ENCODE data around the gene DDX17. TPM values are rescaled to one million over a fixed set of nuclear protein-coding genes. Genes with fewer than 3 reads are reported as not detected.

Gene DDX17
- total RNA-seq (2014; rRNA removed; shearing (Covaris generic)) (452 and 603 TPM in 2 replicates), polyA plus RNA-seq (2016; fragmentation: Nextera tagmentation; extraction: Ambion mirVana) (88.0 and 91.0 TPM in 2 replicates)
- long read RNA-seq, full-length matches to known transcripts = 2 of 101 reads
- long read RNA-seq, partial matches to known transcripts = 82 of 101 reads
- long read RNA-seq, other reads (novel, unspliced or antisense) = 17 of 101 reads

GRCh38 chr22:38506118-38506962 is at the start of gene DDX17:
TSS of gene DDX17 (minus strand) at chr22:38506311.
- H2AFZ ChIP-seq = peak within 1 kb of the TSS; percentile 36; the same call in 1 of the 2 replicates
- DNase-seq (ENCODE audit: low spot score) (peak; percentile 98), ATAC-seq (peak; percentile 74)
- peaks cover 47% of the 10 kb centered on the region for H3K79me2 ChIP-seq (replicated peaks; ENCODE audit: insufficient read depth)
- peak within 1 kb of the TSS; percentile 82 for H3K4me2 ChIP-seq
- H3K9me3 Mint-ChIP-seq = no peaks in the 10 kb centered on the region; the same call in 2 of the 3 replicates
- no peaks in the 10 kb centered on the region for H3K9me2 ChIP-seq (ENCODE audit: insufficient read depth)
- H4K20me1 ChIP-seq (replicated peaks; ENCODE audit: insufficient read depth) = peaks cover 30% of the 10 kb centered on the region
- H3K4me1 ChIP-seq (ENCODE audit: insufficient read depth) = peaks cover 22% of the 10 kb centered on the region
- H3K4me3 Mint-ChIP-seq = peak within 1 kb of the TSS; percentile 98
- H3K27me3 ChIP-seq (ENCODE audit: insufficient read depth) = no peaks in the 10 kb centered on the region
- peaks cover 14% of the 10 kb centered on the region for H3K36me3 ChIP-seq (ENCODE audit: insufficient read depth)
- peaks cover 15% of the 10 kb centered on the region; the same call in 1 of the 2 replicates for H3F3A ChIP-seq (replicated peaks; ENCODE audit: low read depth)
- peak within 1 kb of the TSS; percentile 99 for H3K27ac ChIP-seq (ENCODE audit: low read depth)
- H3K4me1 Mint-ChIP-seq = peaks cover 28% of the 10 kb centered on the region
- peaks cover 44% of the 10 kb centered on the region for H3K36me3 Mint-ChIP-seq (ENCODE audit: low read depth)
- H3K4me3 ChIP-seq = peak within 1 kb of the TSS; percentile 99
- peaks cover 26% of the 10 kb centered on the region for H3K27me3 Mint-ChIP-seq (ENCODE audit: insufficient read depth, low read depth, poor library complexity)
- H3K27ac Mint-ChIP-seq = peak within 1 kb of the TSS; percentile 100
- TF ChIP-seq CTCF (conservative IDR thresholded peaks at IDR 0.05; ENCODE audit: low read depth in 2 of 2) (no peak), POLR2AphosphoS5 (IDR thresholded peaks at IDR 0.05; ENCODE audit: low read depth) (peak; percentile 71)

GRCh38 chr22:38554281-38554680 is 48.2 kb upstream of the DDX17 start:
- no peak for DNase-seq (ENCODE audit: low spot score)
- no peak overlapping the region for H2AFZ ChIP-seq
- H3K79me2 ChIP-seq (replicated peaks; ENCODE audit: insufficient read depth) = no peaks in the 10 kb centered on the region
- no peak overlapping the region for H3K4me2 ChIP-seq
- no peak for ATAC-seq
- no peaks in the 10 kb centered on the region for H3K9me3 Mint-ChIP-seq
- no peaks in the 10 kb centered on the region for H3K27me3 Mint-ChIP-seq (ENCODE audit: insufficient read depth, low read depth, poor library complexity)
- H3K27me3 ChIP-seq (ENCODE audit: insufficient read depth) = no peaks in the 10 kb centered on the region
- no peaks in the 10 kb centered on the region for H3K4me1 Mint-ChIP-seq
- H3K4me3 ChIP-seq = no peak overlapping the region
- no peaks in the 10 kb centered on the region for H4K20me1 ChIP-seq (replicated peaks; ENCODE audit: insufficient read depth)
- no peaks in the 10 kb centered on the region for H3K4me1 ChIP-seq (ENCODE audit: insufficient read depth)
- H3K27ac ChIP-seq (ENCODE audit: low read depth) = no peak overlapping the region
- no peaks in the 10 kb centered on the region for H3F3A ChIP-seq (replicated peaks; ENCODE audit: low read depth)
- H3K4me3 Mint-ChIP-seq = no peak overlapping the region
- no peak overlapping the region for H3K27ac Mint-ChIP-seq
- no peaks in the 10 kb centered on the region for H3K36me3 ChIP-seq (ENCODE audit: insufficient read depth)
- H3K9me2 ChIP-seq (ENCODE audit: insufficient read depth) = no peaks in the 10 kb centered on the region
- H3K36me3 Mint-ChIP-seq (ENCODE audit: low read depth) = peaks cover 8% of the 10 kb centered on the region; the same call in 2 of the 3 replicates
- no peak for TF ChIP-seq REST (IDR thresholded peaks at IDR 0.05; ENCODE audit: unreplicated experiment)
- no peak for TF ChIP-seq JUNB (IDR thresholded peaks at IDR 0.05; ENCODE audit: unreplicated experiment)
- TF ChIP-seq ZNF462 (CRISPR knock-in tag; IDR thresholded peaks at IDR 0.05) = no peak
- no peak for TF ChIP-seq EZH2phosphoT487 (IDR thresholded peaks at IDR 0.05; ENCODE audit: unreplicated experiment)

Measured in GM23338 (cell line).